IPS-15b (cell line): ENCODE measurements around the gene GCLC.

ENCODE experiments used
- H3K27me3 ChIP-seq: one replicate; pipeline ENCODE4 v1.6.1; 2013; ENCODE audit warnings: low read length; ENCODE audit not compliant: control insufficient read depth, insufficient read depth
- H3K36me3 ChIP-seq: one replicate; pipeline ENCODE4 v1.6.1; 2013; ENCODE audit warnings: low read length; ENCODE audit not compliant: control insufficient read depth, insufficient read depth
- H3K4me1 ChIP-seq: one replicate; pipeline ENCODE4 v1.6.1; 2013; ENCODE audit warnings: mild to moderate bottlenecking, low read length; ENCODE audit not compliant: control insufficient read depth, insufficient read depth
- H3K4me3 ChIP-seq: one replicate; pipeline ENCODE4 v1.5.1; 2013; ENCODE audit warnings: low read depth, low read length
- H3K9ac ChIP-seq: one replicate; pipeline ENCODE4 v1.6.1; 2013; ENCODE audit warnings: low read depth, mild to moderate bottlenecking, low read length
- H3K9me3 ChIP-seq: one replicate; pipeline ENCODE4 v1.6.1; 2013; ENCODE audit warnings: mild to moderate bottlenecking, low read length; ENCODE audit not compliant: control insufficient read depth, insufficient read depth

The GCLC gene

GRCh38 chr6:53517021-53517420 is 27.9 kb downstream of the GCLC start:
- no peaks in the 10 kb centered on the region for H3K4me1 ChIP-seq
- peaks cover 7% of the 10 kb centered on the region for H3K36me3 ChIP-seq
- H3K9ac ChIP-seq, result no peak overlapping the region
- no peaks in the 10 kb centered on the region for H3K9me3 ChIP-seq
- no peaks in the 10 kb centered on the region for H3K27me3 ChIP-seq
- H3K4me3 ChIP-seq, result no peak overlapping the region

- Histone ChIP-seq H3K36me3 (peaks cover 3% of the 10 kb centered on the region), H3K9ac (no peak overlapping the region)
These were observed 30.2 kb downstream of the GCLC start for GRCh38 chr6:53514677-53515076.

DNA sequence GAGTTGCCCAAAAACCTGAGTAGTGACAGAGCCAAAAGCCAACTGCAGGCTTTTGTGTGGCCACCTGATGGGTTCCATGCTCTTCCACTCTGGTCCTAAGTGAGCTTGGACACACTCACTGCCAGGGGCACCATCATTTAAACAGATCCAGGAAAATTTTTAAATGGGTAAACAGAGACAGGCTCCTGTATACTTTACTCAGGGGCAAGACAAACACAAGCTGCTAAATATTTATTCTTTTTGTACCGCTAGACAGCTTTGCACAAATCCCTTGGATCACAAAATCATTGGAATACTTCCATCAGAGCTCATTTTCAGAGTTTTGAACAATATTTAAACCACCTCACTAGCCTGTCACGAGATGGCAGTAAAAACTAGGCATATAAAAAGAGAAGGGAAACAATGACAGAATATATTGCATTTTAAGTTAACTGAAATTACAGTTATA is 31.4 kb downstream of the GCLC start:
- H3K9ac ChIP-seq, result no peak overlapping the region
- no peaks in the 10 kb centered on the region for H3K4me1 ChIP-seq
- H3K4me3 ChIP-seq, result no peak overlapping the region
- H3K9me3 ChIP-seq, result no peaks in the 10 kb centered on the region
- no peaks in the 10 kb centered on the region for H3K27me3 ChIP-seq
- peaks cover 3% of the 10 kb centered on the region for H3K36me3 ChIP-seq

More at GRCh38 chr6:53514677-53515076, 30.2 kb downstream of the GCLC start:
- Histone ChIP-seq H3K4me3 (no peak overlapping the region), H3K27me3 (no peaks in the 10 kb centered on the region), H3K4me1 (no peaks in the 10 kb centered on the region), H3K9me3 (no peaks in the 10 kb centered on the region)

- peaks cover 3% of the 10 kb centered on the region for H3K36me3 ChIP-seq
- H3K4me1 ChIP-seq, result no peaks in the 10 kb centered on the region
These were observed 31.8 kb downstream of the GCLC start for GRCh38 chr6:53513056-53513455.

GRCh38 chr6:53512626-53513025 is 32.3 kb downstream of the GCLC start:
- peaks cover 3% of the 10 kb centered on the region for H3K36me3 ChIP-seq
- H3K9me3 ChIP-seq, result no peaks in the 10 kb centered on the region
- no peaks in the 10 kb centered on the region for H3K4me1 ChIP-seq
- H3K4me3 ChIP-seq, result no peak overlapping the region
- no peak overlapping the region for H3K9ac ChIP-seq
- H3K27me3 ChIP-seq, result no peaks in the 10 kb centered on the region

More at GRCh38 chr6:53513056-53513455, 31.8 kb downstream of the GCLC start:
- H3K4me3 ChIP-seq, result no peak overlapping the region
- no peaks in the 10 kb centered on the region for H3K9me3 ChIP-seq
- H3K27me3 ChIP-seq, result no peaks in the 10 kb centered on the region
- no peak overlapping the region for H3K9ac ChIP-seq

- Histone ChIP-seq H3K27me3 (no peaks in the 10 kb centered on the region), H3K9me3 (no peaks in the 10 kb centered on the region), H3K9ac (no peak overlapping the region), H3K4me1 (no peaks in the 10 kb centered on the region), H3K4me3 (no peak overlapping the region), H3K36me3 (peaks cover 8% of the 10 kb centered on the region)
These were observed 34.2 kb downstream of the GCLC start for GRCh38 chr6:53510746-53511145.

DNA sequence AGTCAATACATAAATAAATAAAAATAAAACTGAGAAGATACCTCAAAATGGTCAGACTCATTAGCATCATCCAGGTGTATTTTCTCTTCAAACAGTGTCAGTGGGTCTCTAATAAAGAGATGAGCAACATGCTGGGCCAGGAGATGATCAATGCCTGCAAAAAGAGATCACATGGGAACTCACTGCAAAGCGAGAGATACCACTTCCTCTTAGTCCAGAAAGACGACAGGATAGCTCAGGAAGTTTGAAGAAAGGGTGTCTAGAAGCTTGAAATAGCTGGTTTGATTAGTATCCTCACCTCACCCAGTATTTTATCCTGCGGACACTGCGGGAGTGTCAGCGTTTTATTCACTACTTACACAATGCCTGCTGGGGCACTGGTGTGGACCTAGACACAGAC is 38.0 kb downstream of the GCLC start:
- H3K9ac ChIP-seq, result no peak overlapping the region
- H3K9me3 ChIP-seq, result no peaks in the 10 kb centered on the region
- peaks cover 10% of the 10 kb centered on the region for H3K36me3 ChIP-seq
- H3K4me3 ChIP-seq, result no peak overlapping the region
- H3K4me1 ChIP-seq, result no peaks in the 10 kb centered on the region
- no peaks in the 10 kb centered on the region for H3K27me3 ChIP-seq

DNA sequence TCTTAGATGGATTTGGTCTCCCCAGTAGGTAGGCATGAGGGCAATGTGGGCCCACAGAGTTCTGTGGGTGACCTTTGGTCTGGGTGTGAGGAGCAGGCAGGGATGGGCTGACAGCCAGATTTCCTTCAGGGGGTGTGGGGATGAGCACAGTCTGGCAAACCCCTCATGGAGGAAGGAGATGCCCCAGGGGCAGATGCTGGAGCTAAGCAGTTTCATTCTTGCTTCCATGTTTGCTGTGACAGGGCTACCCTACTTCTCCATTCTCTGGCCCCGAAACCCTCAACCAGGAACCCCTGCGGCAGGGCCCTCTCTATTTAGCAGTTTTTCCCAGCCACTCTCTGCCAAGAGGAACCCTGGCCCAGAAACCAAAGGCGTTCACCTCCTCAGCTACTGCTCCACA is 40.4 kb downstream of the GCLC start:
- Histone ChIP-seq H3K9ac (no peak overlapping the region), H3K9me3 (no peaks in the 10 kb centered on the region), H3K36me3 (peaks cover 10% of the 10 kb centered on the region), H3K4me3 (no peak overlapping the region), H3K27me3 (no peaks in the 10 kb centered on the region), H3K4me1 (no peaks in the 10 kb centered on the region)

DNA sequence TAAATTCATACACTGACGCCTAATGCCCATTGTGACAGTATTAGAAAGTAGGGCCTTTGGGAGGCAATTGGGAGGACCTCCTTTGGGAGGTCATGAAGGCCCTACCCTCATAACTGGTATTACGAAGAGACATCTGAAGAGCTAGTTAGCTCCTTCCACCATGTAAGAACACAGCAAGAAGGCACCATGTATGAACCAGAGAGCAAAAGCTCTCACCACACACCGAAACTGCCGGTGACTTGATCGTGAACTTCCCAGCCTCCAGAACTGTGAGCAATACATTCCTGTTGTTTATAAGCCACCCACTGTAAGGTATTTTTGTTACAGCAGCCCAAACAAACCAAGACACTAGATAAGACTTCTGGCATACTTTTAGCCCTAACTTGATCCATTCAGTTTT is 41.8 kb downstream of the GCLC start:
- H3K9ac ChIP-seq, result no peak overlapping the region
- H3K27me3 ChIP-seq, result no peaks in the 10 kb centered on the region
- no peaks in the 10 kb centered on the region for H3K4me1 ChIP-seq
- no peak overlapping the region for H3K4me3 ChIP-seq
- peaks cover 10% of the 10 kb centered on the region for H3K36me3 ChIP-seq
- no peaks in the 10 kb centered on the region for H3K9me3 ChIP-seq

DNA sequence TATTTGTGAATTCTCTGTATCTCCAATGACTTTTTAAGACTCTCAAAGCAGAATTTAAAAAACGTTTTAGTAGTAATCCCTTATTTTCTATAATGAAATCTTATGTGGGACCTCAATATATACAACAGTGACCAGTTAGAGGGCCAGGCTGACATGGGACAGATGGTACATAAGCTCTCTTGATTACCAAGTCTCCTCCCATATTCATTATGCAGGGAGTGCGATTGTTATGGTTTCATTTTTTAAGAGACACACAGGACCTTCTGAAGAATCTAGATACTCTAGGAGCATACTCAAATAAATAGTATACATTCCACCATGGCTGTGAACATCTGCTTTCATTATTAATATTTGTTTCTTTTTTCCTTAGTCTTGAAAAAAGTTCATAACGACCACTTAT is 43.5 kb downstream of the GCLC start:
- H3K36me3 ChIP-seq, result peaks cover 10% of the 10 kb centered on the region
- no peak overlapping the region for H3K9ac ChIP-seq

GRCh38 chr6:53500095-53500494 is 44.8 kb downstream of the GCLC start:
- no peak overlapping the region for H3K9ac ChIP-seq
- peaks cover 4% of the 10 kb centered on the region for H3K36me3 ChIP-seq
- no peaks in the 10 kb centered on the region for H3K27me3 ChIP-seq
- H3K9me3 ChIP-seq, result no peaks in the 10 kb centered on the region
- no peak overlapping the region for H3K4me3 ChIP-seq
- no peaks in the 10 kb centered on the region for H3K4me1 ChIP-seq

More for the DNA sequence above, 43.5 kb downstream of the GCLC start:
- Histone ChIP-seq H3K27me3 (no peaks in the 10 kb centered on the region), H3K9me3 (no peaks in the 10 kb centered on the region), H3K4me3 (no peak overlapping the region), H3K4me1 (no peaks in the 10 kb centered on the region)

DNA sequence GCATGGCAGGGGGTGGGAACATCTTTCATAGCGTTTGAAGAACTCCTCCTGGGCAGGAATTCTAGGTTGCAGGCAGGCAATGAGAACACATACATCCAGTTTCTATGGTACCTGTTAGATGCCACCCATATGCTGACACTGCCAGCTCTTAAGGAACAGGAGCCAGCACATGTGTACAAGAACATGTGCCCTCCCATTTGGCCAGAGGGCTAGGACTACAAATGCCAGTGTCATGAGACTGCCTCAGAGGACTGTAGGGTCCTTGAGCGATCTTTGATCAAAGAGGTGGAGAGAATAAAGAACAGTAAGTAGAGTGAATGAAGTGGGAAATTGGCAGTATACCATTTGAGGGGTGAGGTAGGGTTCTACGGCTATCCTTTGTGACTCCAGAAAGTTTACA is 45.8 kb downstream of the GCLC start:
- Histone ChIP-seq H3K4me1 (no peaks in the 10 kb centered on the region), H3K9me3 (no peaks in the 10 kb centered on the region), H3K4me3 (no peak overlapping the region), H3K9ac (no peak overlapping the region), H3K27me3 (no peaks in the 10 kb centered on the region), H3K36me3 (no peaks in the 10 kb centered on the region)

DNA sequence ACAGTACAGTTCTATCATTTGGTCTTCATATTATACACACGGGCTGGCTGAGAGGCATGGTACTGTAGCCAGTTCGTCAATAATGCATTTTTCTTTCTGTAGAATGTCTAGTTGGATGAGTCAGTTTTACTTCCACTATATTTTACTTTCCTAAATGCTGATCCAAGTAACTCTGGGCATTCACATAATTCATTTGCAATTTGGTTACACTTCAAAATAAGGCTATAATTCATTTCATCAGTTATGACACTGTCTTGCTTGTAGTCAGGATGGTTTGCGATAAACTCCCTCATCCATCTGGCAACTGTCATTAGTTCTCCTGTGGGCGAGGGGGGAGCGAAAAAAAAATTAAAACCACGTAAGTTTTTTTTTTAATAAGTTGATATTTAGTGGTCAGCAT is 46.3 kb downstream of the GCLC start:
- Histone ChIP-seq H3K4me1 (no peaks in the 10 kb centered on the region), H3K9ac (no peak overlapping the region), H3K4me3 (no peak overlapping the region), H3K36me3 (no peaks in the 10 kb centered on the region), H3K9me3 (no peaks in the 10 kb centered on the region), H3K27me3 (no peaks in the 10 kb centered on the region)
